ENCODE results near the gene ING3.

ING3 gene

DNA sequence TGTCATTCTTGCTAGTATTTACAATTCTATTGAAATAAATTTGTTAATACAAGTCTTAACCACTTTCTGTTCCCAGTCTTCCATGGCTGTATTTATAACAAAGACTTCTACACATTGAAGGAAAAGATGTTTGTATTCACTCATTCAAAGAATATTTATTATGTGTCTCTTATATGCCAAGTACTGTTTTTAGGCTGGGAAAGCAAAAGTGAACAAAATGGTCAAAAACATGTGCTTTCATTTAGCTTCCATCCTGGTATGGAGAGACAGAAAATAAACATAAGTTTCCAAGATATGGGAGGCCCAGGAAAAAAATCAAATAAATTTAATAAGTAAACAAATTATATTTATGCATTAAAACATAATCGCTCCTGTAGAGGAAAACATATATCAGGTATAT is 60.8 kb downstream of the ING3 start:
- Histone ChIP-seq H3K27me3 (ENCODE audit: insufficient read depth, poor library complexity, severe bottlenecking) (no peaks in the 10 kb centered on the region), H3K4me3 (replicated peaks; ENCODE audit: insufficient read depth, low read length) (no peak overlapping the region)
- TF ChIP-seq, protein P1, sequence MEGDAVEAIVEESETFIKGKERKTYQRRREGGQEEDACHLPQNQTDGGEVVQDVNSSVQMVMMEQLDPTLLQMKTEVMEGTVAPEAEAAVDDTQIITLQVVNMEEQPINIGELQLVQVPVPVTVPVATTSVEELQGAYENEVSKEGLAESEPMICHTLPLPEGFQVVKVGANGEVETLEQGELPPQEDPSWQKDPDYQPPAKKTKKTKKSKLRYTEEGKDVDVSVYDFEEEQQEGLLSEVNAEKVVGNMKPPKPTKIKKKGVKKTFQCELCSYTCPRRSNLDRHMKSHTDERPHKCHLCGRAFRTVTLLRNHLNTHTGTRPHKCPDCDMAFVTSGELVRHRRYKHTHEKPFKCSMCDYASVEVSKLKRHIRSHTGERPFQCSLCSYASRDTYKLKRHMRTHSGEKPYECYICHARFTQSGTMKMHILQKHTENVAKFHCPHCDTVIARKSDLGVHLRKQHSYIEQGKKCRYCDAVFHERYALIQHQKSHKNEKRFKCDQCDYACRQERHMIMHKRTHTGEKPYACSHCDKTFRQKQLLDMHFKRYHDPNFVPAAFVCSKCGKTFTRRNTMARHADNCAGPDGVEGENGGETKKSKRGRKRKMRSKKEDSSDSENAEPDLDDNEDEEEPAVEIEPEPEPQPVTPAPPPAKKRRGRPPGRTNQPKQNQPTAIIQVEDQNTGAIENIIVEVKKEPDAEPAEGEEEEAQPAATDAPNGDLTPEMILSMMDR (IDR thresholded peaks at IDR 0.05; ENCODE audit: insufficient read depth, low read length), result no peak
- TF ChIP-seq POLR2AphosphoS5 (IDR thresholded peaks at IDR 0.05; ENCODE audit: low read depth) (no peak), SPI1 (IDR thresholded peaks at IDR 0.05; ENCODE audit: borderline replicate concordance, low read depth) (no peak), GABPA (IDR thresholded peaks at IDR 0.05; ENCODE audit: low read depth) (no peak), REST (IDR thresholded peaks at IDR 0.05; ENCODE audit: insufficient replicate concordance, low read depth) (no peak)

DNA sequence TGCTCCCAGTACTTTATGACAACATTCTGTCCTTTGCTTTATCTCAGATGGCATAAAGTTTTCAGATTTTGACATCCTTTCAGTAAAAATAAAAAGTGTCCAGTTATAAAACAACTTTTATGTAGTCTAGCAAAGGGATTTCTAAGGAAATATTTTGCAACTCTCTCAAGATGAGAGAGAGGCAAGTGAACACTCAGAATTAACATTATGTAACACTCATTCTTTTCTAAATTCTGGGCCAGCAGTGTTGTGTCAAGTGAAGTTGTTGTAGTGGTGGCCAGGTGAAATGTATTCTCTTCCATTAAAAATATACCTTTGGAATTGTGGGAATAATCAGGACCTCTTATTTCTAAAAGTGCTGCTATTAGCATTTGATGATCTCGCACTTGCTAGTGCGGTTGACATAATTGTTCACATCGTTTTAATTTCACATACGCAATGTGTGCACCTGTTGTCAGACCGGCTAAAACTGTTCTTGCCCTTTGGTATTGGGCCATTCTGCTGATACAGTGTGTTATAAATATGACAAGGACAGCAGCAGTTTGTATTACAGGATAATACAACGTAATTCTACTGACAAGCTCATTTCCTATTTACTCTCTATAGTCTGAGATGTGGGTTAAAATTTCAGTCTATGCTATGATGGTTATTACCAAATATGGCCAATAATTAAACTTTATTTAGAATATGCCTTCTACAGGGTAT is 61.7 kb downstream of the ING3 start:
- no peak for DNase-seq (ENCODE audit: low read depth in 1 of 2, low spot score in 1 of 2)
- TF ChIP-seq POLR2AphosphoS5 (IDR thresholded peaks at IDR 0.05; ENCODE audit: low read depth), result no peak
- no peak for TF ChIP-seq REST (IDR thresholded peaks at IDR 0.05; ENCODE audit: insufficient replicate concordance, low read depth)
- TF ChIP-seq, protein P1 (IDR thresholded peaks at IDR 0.05; ENCODE audit: insufficient read depth, low read length), result no peak
- no peak for TF ChIP-seq GABPA (IDR thresholded peaks at IDR 0.05; ENCODE audit: low read depth)
- TF ChIP-seq SPI1 (IDR thresholded peaks at IDR 0.05; ENCODE audit: borderline replicate concordance, low read depth), result no peak
- no peak overlapping the region for H3K4me3 ChIP-seq (replicated peaks; ENCODE audit: insufficient read depth, low read length)
- no peak overlapping the region for H3K27ac ChIP-seq (replicated peaks)
- no peaks in the 10 kb centered on the region for H3K27me3 ChIP-seq (ENCODE audit: insufficient read depth, poor library complexity, severe bottlenecking)

More for the DNA sequence above, 60.8 kb downstream of the ING3 start:
- no peak for DNase-seq (ENCODE audit: low read depth in 1 of 2, low spot score in 1 of 2)
- H3K27ac ChIP-seq (replicated peaks), result no peak overlapping the region

- DNase-seq (ENCODE audit: low read depth in 1 of 2, low spot score in 1 of 2), result no peak
- Histone ChIP-seq H3K27ac (replicated peaks) (no peak overlapping the region), H3K27me3 (ENCODE audit: insufficient read depth, poor library complexity, severe bottlenecking) (no peaks in the 10 kb centered on the region), H3K4me3 (replicated peaks; ENCODE audit: insufficient read depth, low read length) (no peak overlapping the region)
- TF ChIP-seq, protein P1 (IDR thresholded peaks at IDR 0.05; ENCODE audit: insufficient read depth, low read length), result no peak
- no peak for TF ChIP-seq GABPA (IDR thresholded peaks at IDR 0.05; ENCODE audit: low read depth)
- TF ChIP-seq POLR2AphosphoS5 (IDR thresholded peaks at IDR 0.05; ENCODE audit: low read depth), result no peak
- TF ChIP-seq REST (IDR thresholded peaks at IDR 0.05; ENCODE audit: insufficient replicate concordance, low read depth), result no peak
- no peak for TF ChIP-seq SPI1 (IDR thresholded peaks at IDR 0.05; ENCODE audit: borderline replicate concordance, low read depth)
These were observed 62.3 kb downstream of the ING3 start for GRCh38 chr7:121012919-121013318.
